GM21723 (cell line): ENCODE measurements around the gene TMEM131L.
"Not testable (repeated sequence)": the region's sequence is repeated elsewhere in the genome, so short reads cannot be mapped to it uniquely, and the experiment has no call there.

ENCODE experiments used
- ATAC-seq: cut with Tn5 transposase; IDR thresholded peaks from one replicate; pipeline ENCODE4 v1.9.1; 2021; ENCODE audit warnings: mild to moderate bottlenecking, moderate library complexity; ENCODE audit not compliant: unreplicated experiment

TMEM131L gene

DNA sequence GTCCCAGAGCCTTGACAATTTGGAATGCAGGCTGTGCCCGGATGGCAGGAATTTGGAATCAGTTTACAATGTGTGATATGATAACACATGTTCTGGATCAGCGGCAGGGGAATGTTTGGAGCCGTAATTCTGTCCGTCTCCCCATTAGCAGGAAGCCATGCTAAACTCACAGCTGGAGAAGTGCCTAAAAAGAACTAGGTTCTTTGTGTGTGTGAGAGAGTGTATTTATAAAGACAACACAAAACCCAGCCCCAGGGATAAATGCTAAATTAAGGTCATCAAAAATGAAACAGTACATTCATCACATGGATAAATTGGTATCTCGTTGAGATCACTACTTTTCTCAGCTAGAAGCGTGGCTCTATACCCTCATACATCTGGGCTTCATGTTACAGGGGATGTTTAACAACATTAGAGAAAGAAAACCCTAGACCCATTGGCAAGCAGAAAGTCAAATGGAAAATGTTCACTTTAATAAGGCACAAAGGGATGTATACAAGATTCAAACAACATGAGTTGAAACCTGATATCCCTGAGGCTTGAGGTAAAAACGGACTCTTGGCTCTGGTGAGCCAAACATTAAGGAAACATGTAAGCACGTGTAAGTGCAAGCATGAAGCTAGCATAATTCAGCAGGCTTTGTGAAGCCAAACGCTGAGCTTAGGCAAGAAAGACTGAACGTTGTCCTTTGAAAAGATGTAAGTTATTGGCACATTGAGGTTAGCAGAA, 18.0 kb upstream of the TMEM131L start:
- no peak for ATAC-seq

DNA sequence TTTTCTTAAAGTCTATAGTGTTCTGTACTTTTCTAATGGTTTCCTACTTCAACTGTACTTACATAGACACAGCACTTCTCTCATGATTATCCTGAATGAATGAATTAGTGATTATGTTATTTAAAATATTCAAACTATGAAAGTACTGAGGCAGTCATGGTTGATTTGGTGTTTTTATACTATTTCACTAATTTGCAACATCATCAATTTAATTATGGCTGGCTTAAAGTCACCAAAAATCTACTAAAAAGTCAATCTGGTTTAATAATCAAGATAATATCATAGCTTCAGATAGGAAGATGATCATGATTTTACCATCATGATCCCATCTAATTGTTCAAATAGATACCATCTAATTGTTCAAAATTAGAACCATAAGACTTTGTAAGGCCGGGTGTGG, 16.8 kb upstream of the TMEM131L start:
- ATAC-seq: no peak

DNA sequence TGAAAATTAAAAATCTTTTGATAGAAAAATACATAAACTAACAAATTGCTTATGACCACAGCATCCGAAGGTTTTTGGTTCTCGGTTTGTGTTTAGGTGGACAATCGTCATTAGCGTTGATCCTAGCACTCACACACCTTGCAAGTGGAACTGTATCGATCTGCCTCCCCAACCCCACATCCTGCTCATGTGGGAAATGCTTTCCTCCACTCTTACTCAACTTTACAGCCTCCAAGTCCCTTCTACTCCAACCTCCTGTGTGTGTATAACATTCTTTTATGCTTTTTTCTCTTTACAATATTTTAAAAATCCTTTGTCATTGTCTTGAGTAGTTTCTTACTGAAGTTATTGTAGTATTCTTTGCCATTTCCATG, 15.6 kb upstream of the TMEM131L start:
- ATAC-seq: no peak

DNA sequence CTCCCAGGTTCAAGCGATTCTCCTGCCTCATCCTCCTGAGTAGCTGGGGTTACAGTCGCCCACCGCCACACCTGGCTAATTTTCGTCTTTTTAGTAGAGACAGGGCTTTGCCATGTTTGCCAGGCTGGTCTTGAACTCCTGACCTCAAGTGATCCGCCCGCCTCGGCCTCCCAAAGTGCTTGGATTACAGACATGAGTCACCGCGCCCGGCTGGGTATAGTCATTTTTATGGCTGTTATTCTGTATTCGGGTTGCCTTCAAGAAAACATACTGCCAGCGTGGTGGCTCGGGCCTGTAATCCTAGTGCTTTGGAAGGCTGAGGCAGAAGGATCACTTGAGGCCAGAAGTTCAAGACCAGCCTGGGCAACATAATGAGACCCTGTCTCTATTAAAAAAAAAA, 15.0 kb upstream of the TMEM131L start:
- not testable (repeated sequence) for ATAC-seq

DNA sequence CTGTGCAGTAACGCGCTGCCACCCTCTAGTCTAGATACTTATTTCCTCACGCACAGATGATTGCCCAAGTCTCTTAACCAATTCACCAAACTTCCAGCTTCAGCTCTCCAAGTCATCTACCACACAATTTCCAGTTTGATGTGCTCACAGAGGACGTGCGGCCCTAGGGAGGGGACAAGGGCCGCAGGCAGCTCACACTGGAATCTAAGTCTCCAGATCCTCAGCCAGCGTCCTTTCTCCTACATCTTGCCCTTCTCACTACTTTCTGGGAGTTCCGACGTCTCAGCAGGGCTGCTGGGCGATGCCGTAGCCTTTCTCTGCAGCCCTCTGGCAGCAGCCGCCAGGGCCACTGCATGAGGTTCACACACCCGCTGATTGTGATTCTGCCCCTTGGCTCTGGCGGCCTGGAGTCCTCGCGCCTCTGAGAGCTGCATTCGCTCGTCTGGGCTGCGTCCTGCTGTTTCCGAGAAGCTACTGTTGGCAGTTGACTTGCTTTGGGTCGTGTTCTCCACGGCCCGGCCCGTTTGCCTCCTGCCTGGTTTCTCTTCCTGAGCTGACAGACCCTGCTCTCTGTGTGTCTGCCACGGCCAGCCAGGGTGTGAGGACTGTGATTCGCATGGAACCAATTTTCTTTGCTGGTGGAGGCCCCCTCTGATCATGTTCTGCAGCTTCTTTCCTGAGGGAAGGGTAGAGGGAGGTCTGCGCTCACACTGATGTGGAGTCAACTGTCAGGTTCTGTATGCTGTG, 14.1 kb upstream of the TMEM131L start:
- no peak for ATAC-seq

DNA sequence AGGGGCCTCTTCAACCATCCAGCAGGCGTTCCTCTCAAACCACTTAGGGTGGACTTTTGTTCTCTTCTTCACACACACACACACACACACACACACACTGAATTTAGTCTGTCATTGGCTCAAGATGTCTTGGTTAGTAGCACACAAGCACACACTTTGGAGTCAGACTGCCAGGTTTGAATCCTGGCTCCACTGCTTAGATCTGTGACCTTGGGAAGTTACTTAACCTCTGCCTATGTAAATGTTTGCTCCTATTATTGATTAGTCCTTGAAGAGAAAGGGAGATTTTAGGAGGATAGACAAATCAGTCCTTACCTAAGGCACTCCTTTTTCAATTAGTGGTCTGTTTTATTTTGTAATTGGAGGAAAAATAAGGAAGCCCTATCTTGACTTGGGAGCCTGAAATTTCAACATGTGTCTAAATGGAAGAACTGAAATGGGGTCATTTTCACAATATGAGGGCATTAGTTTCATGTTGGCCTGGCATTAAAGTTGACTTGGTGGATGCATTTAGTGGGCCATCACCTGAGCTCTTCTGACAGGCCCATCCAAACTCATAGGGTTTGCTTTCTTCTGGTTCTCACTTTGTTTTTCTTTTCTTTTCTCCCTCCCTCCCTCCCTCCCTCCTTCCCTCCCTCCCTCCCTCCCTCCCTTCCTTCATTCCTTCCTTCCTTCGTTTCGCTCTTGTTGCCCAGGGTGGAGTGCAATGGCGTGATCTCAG, 13.3 kb upstream of the TMEM131L start:
- ATAC-seq: no peak

DNA sequence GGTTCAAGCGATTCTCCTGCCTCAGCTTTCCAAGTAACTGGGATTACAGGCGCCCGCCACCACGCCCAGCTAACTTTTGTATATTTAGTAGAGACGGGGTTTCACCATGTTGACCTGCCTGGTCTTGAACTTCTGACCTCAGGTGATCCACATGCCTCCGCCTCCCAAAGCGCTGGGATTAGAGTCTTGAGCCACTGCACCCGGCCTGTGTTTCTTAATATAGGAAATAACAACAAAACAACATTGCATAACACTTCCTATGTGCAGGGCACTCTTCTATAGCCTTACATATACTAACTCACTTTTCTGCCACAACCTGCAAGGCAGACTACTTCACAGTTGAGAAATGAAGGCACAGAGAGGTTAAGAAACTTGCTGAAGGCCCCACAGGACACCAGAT, 12.8 kb upstream of the TMEM131L start:
- no peak for ATAC-seq

DNA sequence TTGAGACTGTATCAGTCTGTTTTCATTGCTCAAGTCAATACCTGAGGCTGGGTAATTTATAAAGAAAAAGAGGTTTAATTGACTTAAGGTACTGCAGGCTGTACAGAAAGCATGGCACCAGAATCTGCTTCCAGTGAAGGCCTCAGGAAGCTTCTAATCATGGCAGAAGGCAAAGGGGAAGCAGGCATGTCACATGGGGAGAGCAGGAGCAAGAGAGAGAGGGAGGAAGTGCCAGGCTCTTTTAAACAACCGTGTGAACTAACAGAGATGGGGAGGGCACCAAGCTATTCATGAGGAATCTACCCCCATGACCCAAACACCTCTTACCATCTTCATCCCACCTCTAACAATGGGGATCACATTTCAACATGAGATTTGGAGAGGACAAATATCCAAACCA, 7.2 kb upstream of the TMEM131L start:
- ATAC-seq: no peak

DNA sequence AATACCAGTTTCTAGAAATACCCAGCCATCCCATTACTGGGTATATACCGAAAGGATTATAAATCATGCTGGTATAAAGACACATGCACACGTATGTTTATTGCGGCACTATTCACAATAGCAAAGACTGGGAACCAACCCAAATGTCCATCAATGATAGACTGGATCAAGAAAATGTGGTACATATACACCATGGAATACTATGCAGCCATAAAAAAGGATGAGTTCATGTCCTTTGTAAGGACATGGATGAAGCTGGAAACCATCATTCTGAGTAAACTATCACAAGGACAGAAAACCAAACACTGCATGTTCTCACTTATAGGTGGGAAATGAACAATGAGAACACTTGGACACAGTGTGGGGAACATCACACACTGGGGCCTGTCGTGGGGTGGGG, 4.6 kb upstream of the TMEM131L start:
- ATAC-seq: not testable (repeated sequence)

DNA sequence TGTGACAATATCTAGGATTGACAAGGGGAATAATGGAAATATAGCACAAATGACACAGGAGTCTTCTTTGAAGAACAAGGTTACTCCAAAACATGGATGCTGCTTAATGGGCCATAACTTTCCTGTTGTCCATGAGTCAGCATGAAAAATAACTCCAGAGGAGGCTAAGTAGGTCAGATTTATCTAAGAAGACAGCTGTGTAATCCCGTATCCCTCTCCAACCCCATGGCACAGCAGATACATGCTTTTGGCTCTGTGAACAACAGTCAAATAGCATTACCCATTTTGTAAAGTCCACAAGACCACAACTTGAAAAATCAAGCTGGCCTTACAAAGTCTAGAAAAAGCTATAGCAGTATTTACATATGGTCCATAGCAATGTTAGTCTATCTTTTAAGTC, 2.1 kb upstream of the TMEM131L start:
- no peak for ATAC-seq

DNA sequence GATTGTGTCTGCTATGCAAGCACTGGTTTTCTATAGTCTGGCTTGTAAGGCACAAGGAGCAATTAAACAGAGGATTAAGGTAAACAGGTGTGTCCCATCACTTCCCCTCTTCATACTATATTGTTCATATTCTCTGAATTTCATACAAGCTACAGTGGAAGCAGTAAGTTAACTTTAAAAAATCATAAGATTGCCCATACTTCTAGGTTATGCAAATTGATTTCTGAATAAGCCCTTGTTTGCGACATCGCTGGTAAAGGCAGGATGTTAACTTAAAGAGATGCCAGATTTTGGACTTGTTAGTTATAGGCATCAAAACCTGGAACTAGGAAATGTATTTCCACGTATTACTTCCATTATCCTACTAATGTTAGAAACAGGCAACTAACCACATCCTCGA, 1.0 kb upstream of the TMEM131L start:
- ATAC-seq: no peak

DNA sequence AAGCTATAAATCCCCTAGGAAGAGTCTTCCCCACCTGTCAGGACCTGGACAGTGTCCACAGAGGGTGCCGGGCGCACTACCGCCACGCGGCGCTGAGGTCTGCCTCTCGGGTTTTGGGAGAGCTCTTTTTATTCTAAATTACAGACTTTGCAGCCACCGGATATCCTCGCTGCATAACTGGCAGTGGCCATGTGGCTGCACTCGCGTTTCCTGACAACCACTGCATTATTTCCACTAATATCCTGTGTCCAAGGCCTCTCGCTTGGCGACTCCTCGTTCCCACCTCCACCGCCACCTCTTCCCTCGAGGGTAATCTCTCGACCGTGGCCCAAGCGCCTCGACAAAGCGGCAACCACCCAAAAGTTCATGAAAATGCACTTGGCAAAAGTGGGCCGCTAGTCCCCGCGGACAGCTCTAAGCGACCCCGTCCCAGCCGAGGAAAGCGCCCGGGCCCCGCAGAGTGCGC, 512 bp upstream of the TMEM131L start:
- ATAC-seq: no peak

DNA sequence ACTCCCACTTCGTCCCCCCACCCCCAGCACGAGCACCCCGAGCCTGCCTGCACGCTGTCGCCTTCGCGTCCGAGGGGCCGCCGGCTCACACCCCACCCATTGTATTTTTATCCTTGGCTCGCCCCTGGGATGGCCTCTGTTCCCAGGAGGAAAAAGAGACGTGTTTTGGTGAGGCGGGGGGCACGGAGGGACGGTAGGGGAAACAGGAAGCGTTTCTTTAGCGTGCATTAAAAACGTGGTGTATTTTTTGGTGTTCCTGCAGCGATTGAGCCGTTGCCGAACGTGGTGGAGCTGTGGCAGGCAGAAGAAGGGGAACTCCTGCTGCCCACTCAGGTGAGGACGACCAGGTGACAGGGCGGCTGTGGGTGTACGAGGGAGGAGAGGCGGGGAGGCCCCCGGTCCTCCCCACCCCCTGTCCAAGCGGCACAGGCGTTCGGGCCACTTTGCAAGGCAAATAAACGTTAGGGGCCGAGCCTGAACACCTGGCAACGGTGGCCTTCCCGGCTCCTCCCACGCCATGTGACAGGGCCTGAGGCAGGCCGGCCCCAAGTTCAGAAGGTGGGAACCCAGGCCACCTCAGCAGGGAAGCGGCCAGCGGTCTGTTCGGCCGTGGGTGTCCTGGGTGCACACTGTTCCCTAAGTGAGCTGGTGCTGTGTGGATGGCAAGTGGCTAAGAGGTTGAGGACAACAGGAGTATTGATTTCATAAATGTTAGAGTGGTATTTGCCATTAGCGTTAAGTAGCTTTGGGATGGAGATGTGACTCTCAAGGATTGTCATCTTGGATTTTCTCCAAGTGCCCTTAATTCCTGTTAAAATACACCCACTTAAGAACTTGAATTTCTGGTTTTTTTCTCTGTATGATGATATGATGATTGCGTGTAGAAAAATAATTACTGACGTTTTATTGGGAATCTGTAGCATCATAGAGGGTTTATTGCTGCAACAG, 1.1 kb downstream of the TMEM131L start:
- peak; percentile 64 for ATAC-seq

DNA sequence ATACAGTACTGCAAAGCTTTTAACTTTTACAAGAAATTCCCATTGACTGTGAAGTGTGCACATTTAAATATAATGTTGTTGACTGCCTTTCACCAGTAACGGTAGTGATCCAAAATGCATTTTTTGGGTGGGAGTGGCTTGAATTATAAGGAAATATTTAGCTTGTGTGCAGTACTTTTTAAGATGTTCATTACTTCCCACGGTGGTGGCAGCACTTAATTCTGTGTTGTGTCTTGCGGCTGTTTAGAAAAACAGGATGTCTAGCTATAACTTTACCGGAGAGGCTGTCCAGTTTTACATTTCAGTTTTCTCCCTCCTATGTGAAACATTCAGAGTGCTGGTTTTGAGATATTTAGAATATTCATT, 1.7 kb downstream of the TMEM131L start:
- ATAC-seq: no peak

DNA sequence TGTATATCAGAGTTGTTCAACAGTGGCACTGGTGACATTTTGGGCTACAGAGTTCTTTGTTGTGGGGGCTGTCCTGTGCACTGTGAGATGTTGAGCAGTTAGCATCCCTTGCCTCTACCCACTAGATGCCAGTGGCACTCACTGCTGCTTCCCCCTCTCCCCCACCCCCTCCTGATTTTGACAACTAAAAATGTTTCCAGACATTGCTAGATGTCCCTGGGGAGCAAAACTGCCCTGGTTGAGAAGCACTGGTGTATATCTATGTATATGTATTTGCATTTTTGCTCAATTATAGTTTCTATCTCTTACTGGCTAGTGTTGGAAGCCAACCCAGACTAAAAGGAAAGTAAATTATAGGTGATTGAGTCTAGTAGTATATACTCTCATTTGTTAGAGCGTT, 2.4 kb downstream of the TMEM131L start:
- ATAC-seq: peak; percentile 15

DNA sequence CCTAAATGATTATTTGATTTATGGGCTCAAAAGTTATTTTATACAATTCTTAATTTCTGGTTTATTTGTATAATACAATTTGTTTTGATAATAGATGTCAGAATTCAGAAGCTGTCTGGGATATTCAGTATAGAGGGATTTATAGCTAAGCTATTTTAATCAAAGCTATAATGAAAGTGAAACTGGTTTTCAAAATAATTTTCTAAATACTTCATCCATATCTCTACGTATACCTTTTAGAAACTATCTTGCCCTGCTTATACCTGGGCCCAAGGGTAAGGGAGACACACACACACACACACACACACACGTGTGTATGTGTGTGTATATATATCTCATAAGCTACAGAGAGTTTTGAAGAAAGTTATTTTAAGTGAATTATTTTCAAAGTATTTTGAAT, 2.9 kb downstream of the TMEM131L start:
- ATAC-seq: no peak

DNA sequence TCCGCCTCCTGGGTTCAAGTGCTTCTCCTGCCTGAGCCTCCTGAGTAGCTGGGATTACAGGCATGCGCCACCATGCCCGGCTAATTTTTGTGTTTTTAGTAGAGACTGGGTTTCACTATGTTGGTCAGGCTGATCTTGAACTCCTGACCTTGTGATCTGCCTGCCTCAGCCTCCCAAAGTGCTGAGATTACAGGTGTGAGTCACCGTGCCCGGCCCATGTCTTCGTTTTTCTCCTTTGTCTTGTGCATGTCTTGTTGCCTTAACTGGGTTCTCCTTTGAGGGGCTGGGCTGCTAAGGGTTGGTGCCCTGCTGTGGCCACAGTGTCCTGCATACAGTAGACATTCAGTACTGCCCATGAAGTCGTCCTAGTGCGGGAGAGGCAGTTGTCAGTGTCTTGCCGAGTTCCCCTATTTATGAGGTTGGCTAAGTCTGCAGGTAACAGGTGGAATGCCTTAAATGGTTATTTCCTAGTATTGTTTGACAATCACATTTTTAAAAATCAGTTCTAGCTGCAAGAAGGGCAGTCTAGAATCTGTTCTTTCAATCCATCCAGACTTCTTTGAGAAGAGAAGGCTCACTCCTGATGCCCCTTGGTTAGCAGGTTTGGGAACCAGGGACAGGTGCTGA, 5.0 kb downstream of the TMEM131L start:
- not testable (repeated sequence) for ATAC-seq

DNA sequence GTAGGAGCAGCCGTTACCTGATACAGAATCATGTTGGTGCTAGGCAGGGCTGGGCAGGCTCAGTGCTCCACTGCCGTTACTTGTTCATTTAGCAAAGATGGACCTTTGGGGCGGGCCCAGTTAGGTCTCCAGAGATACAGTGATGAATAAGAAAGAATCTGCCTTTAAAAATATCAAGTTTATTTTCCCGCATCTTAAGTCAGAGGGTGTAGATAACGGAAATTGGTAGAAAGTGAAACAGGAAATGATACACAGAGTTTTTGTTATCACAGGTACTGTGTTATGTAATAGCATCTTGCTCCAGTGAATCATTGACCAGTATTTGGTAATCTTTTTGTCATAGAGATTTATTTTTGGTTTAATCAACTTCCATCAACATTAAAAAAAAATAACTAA, 5.5 kb downstream of the TMEM131L start:
- peak; percentile 23 for ATAC-seq

DNA sequence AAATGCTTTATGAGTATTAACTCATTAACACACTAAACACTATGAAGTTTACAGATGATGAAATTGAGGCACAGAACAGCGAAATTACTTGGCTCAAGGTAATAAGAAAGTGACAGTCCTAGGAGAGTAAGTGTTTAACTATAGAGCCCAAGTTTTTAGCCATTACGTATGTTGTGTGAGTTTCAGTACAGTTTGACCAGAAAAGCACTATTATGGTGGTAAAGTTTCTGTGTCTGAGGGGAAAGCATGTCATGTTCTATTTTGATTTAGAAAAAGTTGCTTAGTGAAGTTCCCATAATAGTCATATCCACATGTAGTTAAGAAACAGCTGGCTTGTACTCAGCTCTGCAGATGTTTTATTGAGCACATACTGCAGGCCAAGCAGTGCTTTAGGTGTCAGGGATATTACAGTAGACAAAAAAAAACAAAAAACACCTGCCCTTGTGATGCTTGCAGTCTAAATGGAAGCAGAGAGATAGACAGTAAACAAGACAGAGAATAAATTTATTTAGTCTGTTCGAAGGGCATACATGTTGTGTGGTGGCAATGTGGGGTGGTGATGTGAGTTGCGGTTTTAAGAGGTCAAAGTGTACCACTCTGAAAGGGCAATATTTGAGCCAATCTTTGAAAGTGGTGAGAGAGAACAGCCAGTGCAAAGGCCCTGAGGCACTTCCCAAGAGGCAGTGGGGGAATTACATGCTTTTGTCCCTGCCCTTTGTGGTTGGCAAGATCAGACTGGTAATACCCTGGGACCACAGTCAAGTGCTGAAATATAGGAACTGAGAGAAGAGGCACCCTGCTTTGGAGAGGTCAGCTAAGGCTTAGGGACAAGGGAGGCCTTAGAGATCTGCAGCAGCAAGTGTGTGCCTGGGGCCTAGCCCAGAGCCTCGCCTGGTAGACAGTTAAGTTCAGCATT, 6.2 kb downstream of the TMEM131L start:
- ATAC-seq: peak; percentile 40
